ENCODE results near the gene BRI3BP.

Gene BRI3BP

GRCh38 chr12:124970647-124971402, 22.6 kb upstream of the BRI3BP start:
- no peak for TF ChIP-seq CTCF (IDR thresholded peaks at IDR 0.05)
- Histone ChIP-seq H3K79me2 (no peaks in the 10 kb centered on the region), H3K27me3 (ENCODE audit: control insufficient read depth, insufficient read depth, low read length) (no peaks in the 10 kb centered on the region), H3K27ac (no peak overlapping the region), H3K36me3 (ENCODE audit: control insufficient read depth, insufficient read depth, low read length) (no peaks in the 10 kb centered on the region), H3K4me3 (ENCODE audit: low read depth, low read length) (no peak overlapping the region), H3K9me3 (ENCODE audit: control insufficient read depth, low read length) (no peaks in the 10 kb centered on the region), H3K9ac (no peak overlapping the region), H3K4me2 (ENCODE audit: low read length) (no peak overlapping the region), H2AFZ (no peak overlapping the region), H3K4me1 (no peaks in the 10 kb centered on the region)

DNA sequence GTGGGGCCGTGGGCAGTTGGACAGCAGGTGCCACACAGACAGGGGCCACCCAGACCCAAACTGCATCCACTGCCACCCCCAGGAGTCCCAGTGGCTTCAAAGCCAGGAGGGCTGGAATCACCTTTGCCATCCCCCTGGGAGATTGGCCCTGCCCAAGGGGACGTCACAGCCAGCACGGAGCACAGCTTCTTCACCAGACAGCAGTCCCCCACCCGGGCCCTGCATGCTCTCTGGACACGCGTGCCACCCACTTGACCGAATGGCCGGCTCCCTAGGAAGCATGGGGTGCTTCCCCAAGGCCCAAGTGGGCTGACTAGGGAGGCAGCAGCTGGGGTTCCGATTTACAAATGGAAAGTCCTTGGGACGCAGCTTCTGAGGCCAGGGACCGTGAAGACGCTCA, 21.8 kb upstream of the BRI3BP start:
- Histone ChIP-seq H3K79me2 (no peaks in the 10 kb centered on the region), H3K27me3 (ENCODE audit: control insufficient read depth, insufficient read depth, low read length) (no peaks in the 10 kb centered on the region), H3K27ac (no peak overlapping the region), H3K4me2 (ENCODE audit: low read length) (no peak overlapping the region), H2AFZ (no peak overlapping the region), H3K36me3 (ENCODE audit: control insufficient read depth, insufficient read depth, low read length) (no peaks in the 10 kb centered on the region), H3K9me3 (ENCODE audit: control insufficient read depth, low read length) (no peaks in the 10 kb centered on the region), H3K9ac (no peak overlapping the region), H3K4me1 (no peaks in the 10 kb centered on the region), H3K4me3 (ENCODE audit: low read depth, low read length) (no peak overlapping the region)
- TF ChIP-seq CTCF (IDR thresholded peaks at IDR 0.05), result no peak

DNA sequence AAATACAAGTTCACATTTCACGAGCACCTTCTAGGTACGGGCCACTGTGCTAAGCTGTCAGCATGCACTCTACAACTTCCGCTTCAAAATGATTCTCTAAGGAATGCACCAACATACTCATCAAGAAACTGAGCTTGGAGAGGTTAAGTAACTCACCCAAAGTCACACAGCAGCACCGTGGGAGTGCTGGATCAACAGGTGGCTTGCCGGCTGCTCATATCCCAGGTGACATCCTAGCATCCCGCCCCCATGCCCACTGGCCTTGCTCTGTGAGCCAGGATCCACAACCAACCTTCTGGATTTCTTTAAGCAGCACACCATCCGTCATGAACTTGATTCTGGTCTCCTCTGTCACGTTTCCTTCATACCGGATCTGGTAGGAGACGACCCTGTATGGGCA, 21.2 kb upstream of the BRI3BP start:
- TF ChIP-seq CTCF (IDR thresholded peaks at IDR 0.05), result no peak
- Histone ChIP-seq H3K4me3 (ENCODE audit: low read depth, low read length) (no peak overlapping the region), H3K4me1 (no peaks in the 10 kb centered on the region), H3K79me2 (no peaks in the 10 kb centered on the region), H3K9me3 (ENCODE audit: control insufficient read depth, low read length) (no peaks in the 10 kb centered on the region), H3K27ac (no peak overlapping the region), H3K9ac (no peak overlapping the region), H2AFZ (no peak overlapping the region), H3K36me3 (ENCODE audit: control insufficient read depth, insufficient read depth, low read length) (no peaks in the 10 kb centered on the region), H3K27me3 (ENCODE audit: control insufficient read depth, insufficient read depth, low read length) (no peaks in the 10 kb centered on the region), H3K4me2 (ENCODE audit: low read length) (no peak overlapping the region)

DNA sequence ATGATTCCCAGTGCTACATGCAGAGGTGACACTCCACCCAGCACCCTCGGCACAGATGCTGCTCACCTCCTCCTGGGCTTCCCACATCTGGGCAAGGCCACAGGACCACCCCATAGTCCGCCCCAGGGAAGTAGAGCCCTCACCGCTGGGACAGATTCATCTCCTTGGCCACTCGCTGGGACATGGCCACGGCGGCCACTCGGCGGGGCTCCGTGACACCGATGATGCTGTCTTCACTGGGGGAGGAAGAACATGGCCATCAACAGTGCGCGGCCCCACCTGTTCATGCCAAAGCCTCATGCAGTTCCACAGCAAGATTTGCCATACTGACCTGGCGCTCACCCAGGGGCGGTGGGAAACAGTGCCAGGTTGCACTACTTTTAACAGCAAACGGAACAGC, 18.2 kb upstream of the BRI3BP start:
- H3K79me2 ChIP-seq, result no peaks in the 10 kb centered on the region
- no peak overlapping the region for H3K27ac ChIP-seq
- no peaks in the 10 kb centered on the region for H3K4me1 ChIP-seq
- no peaks in the 10 kb centered on the region for H3K27me3 ChIP-seq (ENCODE audit: control insufficient read depth, insufficient read depth, low read length)
- no peak overlapping the region for H2AFZ ChIP-seq
- no peaks in the 10 kb centered on the region for H3K36me3 ChIP-seq (ENCODE audit: control insufficient read depth, insufficient read depth, low read length)
- no peak overlapping the region for H3K9ac ChIP-seq
- H3K4me3 ChIP-seq (ENCODE audit: low read depth, low read length), result no peak overlapping the region
- TF ChIP-seq CTCF (IDR thresholded peaks at IDR 0.05), result no peak
- no peaks in the 10 kb centered on the region for H3K9me3 ChIP-seq (ENCODE audit: control insufficient read depth, low read length)
- H3K4me2 ChIP-seq (ENCODE audit: low read length), result no peak overlapping the region

GRCh38 chr12:124976999-124977398, 16.4 kb upstream of the BRI3BP start:
- no peak overlapping the region for H3K9ac ChIP-seq
- H3K36me3 ChIP-seq (ENCODE audit: control insufficient read depth, insufficient read depth, low read length), result no peaks in the 10 kb centered on the region
- H3K27ac ChIP-seq, result no peak overlapping the region
- no peaks in the 10 kb centered on the region for H3K27me3 ChIP-seq (ENCODE audit: control insufficient read depth, insufficient read depth, low read length)
- no peak for TF ChIP-seq CTCF (IDR thresholded peaks at IDR 0.05)
- H3K4me3 ChIP-seq (ENCODE audit: low read depth, low read length), result no peak overlapping the region
- no peaks in the 10 kb centered on the region for H3K79me2 ChIP-seq
- no peak overlapping the region for H3K4me2 ChIP-seq (ENCODE audit: low read length)
- no peak overlapping the region for H2AFZ ChIP-seq
- no peaks in the 10 kb centered on the region for H3K4me1 ChIP-seq
- no peaks in the 10 kb centered on the region for H3K9me3 ChIP-seq (ENCODE audit: control insufficient read depth, low read length)
